ENCODE results near the gene BMERB1.
"Not testable (repeated sequence)": the region's sequence is repeated elsewhere in the genome, so short reads cannot be mapped to it uniquely, and the experiment has no call there.

BMERB1 gene

DNA sequence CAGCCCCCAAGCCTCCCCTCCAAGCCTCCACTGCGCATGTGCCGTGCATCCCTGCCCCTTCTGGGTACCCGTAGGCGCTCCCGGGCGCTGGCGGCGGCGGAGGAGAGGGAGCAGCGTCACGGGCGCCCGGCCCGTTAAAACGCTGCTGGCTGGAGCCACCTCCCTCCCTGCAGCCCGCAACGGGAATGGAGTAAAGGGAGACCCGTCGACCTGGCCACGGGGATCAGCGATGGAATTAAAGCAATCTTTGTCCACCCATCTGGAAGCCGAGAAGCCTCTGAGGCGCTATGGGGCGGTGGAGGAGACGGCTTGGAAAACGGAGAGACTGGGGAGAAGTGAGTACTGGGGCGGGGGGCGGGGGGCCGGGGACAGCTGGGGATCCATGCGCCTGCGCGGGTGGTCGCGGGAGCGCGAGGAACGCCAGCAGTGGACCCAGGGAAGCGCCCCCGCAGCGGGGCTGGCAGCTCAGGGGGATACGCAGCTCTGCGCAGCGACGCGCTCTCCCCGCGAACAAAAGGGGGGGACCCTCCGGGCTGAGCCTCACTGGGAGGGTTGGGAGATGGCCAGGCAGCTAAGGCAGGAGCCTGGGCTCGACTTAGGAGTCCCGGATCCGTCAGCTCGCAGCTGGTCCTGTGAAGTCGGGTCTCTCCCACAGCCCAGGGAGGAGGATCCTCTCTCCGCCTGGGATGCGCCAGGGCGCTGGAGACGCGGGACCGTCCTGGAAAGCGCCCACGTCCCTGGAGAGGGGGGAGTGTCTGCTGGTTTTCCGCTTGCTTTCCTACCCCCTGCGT, at the start of gene BMERB1:
Gene BMERB1, plus strand, starts transcription at position 164 of the 791 bp plus-strand sequence. Its CDS starts 66 bp downstream, at position 230.
- DNase-seq (ENCODE audit: low spot score), result peak; percentile 38

DNA sequence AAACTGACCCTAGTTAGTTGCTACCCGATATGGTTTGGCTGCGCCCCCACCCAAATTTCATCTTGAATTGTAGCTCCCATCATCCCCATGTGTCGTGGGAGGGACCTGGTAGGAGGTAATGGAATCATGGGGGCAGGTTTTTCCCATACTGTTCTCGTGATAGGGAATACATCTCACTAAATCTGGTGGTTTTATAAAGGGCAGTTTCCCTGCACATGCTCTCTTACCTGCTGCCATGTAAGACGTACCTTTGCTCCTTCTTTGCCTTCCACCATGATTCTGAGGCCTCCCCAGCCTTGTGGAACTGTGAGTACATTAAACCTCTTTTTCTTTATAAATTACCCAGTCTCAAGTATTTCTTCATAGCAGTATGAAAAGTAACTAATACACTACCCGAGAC, 46.3 kb upstream of the BMERB1 start:
- not testable (repeated sequence) for DNase-seq (ENCODE audit: low spot score)

DNA sequence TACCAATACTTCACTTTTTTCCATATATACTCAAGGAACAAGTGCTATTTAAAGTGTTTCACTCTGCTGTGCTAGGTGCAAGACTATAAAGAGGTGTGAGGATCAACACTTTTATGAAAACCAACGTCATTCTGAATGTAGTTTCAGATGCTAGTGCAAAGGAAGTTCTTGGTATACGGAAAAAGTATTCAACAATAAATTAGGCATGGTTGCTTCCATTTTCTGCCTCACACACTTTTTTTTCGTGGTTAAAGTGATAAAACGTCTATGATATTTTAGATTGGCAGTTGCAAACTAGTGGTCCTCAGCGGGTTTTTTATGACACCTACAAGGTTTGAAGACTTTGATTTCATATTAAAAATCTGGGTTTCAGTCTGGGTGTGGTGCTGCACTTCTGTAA, 44.5 kb upstream of the BMERB1 start:
- DNase-seq (ENCODE audit: low spot score), result not testable (repeated sequence)

DNA sequence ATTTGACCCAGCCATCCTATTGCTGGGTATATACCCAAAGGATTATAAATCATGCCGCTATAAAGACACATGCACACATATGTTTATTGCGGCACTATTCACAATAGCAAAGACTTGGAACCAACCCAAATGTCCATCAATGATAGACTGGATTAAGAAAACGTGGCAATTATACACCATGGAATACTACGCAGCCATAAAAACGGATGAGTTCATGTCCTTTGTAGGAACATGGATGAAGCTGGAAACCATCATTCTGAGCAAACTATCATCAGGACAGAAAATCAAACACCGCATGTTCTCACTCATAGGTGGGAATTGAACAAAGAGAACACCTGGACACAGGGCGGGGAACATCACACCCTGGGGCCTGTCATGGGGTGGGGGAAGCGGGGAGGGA, 41.4 kb upstream of the BMERB1 start:
- DNase-seq (ENCODE audit: low spot score), result not testable (repeated sequence)

DNA sequence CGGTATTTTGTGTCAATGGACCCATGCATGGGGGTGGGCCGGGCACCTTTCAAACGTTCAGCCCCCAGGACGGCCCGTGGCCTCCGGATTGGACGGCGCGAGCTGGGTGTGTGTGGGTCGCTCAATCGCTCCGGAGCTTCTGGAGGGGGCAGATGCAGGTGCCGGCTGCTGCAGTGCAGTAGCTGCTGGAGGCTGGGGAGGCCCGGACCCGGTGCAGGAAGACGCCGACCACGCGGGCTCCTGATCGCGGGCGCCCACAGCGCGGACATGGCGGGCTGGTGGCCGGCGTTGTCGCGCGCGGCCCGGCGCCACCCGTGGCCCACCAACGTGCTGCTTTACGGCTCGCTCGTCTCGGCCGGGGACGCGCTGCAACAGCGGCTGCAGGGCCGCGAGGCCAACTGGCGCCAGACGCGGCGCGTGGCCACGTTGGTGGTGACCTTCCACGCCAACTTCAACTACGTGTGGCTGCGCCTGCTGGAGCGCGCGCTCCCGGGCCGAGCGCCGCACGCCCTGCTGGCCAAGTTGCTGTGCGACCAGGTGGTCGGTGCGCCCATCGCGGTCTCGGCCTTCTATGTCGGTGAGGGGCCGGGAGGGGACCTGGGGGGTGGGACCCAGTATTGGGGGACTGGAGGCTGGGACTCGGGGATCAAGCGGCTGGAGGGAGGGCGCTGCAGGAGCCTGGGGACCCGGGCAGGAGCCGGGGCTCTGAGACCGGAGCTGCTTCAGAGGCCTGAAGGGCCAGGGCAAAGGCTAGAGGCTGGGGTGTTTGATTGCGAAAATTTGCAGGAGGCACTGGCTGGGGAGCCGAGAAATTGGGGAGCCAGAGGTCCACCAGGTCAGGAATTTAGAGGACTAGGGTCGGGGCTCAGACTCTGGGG, 38.5 kb upstream of the BMERB1 start, which contains the start of gene MPV17L:
Gene MPV17L, plus strand, starts transcription at position 124 of the 878 bp plus-strand sequence. Its CDS starts 144 bp downstream, at position 268.
- DNase-seq (ENCODE audit: low spot score), result not testable (repeated sequence)

DNA sequence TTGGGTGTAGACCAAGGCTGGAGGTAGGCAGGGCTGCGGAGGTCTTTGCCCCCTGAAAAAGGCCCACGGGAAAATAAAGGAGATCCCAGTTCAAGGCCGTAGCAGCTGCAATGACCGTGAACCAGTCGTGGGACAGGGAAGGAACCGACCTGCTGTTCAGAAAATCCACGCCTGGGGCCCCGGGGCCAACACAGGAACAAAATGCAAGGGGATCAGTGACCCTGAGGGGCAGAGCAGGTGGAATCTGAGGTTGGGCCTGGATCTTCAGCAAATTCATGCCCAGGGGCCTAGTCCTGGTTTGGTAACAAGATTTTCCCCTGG, 37.9 kb upstream of the BMERB1 start:
- DNase-seq (ENCODE audit: low spot score), result not testable (repeated sequence)

DNA sequence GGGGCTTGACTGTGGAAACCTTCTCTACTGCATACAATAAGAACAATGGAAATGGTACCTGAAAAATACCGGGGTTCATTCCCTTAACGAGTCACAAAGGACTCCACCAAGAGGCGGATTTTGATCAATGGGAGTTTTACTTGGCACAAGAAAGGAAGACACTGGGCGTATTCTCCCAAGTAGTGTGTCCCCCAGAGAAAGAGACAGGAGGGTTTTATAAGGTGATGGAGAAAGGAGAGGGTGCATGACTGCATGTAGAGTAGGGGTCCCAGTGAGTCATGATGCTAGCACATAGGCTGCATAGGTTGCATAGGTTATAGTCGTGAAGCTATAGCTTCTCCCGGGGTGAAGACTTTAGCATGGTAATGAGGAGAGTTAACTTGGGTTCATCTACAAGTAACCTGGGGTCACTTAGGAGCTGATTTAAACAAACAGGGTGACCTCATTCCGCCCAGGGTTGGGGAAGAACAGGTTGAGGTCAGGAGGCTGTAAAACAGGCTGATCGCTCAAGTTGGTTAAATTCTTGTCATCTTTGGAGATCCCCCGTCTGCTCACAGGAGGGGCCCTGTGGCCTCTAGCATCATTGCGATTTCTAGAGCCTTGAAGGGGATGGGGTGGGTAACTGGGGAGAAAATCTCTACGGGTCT, 37.3 kb upstream of the BMERB1 start:
- no peak for DNase-seq (ENCODE audit: low spot score)

DNA sequence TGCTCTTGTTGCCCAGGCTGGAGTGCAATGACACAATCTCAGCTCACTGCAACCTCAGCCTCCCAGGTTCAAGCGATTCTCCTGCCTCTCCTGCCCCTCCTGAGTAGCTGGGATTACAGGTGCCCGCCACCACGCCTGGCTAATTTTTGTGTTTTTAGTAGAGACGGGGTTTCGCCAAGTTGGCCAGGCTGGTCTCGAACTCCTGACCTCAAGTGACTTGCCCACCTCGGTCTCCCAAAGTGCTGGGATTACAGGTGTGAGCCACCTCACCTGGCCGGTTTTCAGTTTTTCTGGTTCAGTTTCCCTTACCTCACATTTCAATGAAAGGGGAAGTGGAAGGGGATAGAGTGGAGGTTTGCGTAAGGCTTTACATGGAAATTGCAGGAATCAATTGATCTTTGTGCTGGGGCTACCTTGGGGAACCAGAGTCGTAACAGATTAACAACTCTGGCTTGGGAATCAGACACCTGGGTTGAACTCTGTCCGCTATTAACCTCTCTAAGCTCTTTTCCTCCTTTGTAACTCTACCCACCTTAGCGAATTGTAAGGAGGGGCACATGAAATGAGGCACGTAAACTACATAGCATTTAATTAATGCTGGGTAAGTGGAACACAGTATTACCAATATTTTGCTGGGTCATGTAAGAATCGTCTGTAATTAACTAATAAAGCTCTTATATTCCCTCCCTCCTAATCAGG, 35.6 kb upstream of the BMERB1 start:
- no peak for DNase-seq (ENCODE audit: low spot score)

DNA sequence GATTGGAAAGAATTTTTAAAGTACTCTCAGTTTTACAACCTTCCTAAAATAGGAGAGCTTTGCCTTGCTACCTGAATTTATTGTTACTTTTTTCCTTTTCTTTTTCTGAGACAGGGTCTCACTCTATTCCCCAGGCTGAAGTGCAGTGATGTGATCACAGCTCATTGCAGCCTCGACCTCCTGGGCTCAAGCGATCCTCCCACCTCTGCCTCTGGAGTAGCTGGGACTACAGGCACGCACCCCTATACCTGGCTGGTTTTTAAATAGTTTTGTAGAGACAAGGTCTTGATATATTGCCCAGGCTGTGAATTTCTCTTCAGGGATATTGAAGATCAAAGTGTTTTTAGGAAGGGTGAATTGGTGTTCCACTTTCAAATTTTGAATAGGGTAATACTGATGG, 35.1 kb upstream of the BMERB1 start:
- DNase-seq (ENCODE audit: low spot score), result no peak

DNA sequence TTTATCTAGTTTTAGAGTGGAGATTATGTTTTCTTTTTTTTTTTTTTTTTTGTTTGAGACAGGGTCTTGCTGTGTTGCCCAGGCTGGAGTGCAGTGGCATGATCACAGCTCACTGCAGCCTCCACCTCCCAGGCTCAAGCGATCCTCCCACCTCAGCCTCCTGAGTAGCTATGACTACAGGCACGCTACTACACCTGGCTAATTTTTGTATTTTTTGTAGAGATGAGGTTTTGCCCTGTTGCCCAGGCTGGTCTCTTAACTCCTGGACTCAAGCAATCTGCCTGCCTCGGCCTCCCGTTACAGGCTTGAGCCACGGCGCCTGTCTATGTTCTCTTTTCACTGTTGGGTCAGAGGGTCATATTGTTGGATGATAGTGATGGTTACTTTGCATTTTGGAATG, 34.1 kb upstream of the BMERB1 start:
- DNase-seq (ENCODE audit: low spot score), result not testable (repeated sequence)

DNA sequence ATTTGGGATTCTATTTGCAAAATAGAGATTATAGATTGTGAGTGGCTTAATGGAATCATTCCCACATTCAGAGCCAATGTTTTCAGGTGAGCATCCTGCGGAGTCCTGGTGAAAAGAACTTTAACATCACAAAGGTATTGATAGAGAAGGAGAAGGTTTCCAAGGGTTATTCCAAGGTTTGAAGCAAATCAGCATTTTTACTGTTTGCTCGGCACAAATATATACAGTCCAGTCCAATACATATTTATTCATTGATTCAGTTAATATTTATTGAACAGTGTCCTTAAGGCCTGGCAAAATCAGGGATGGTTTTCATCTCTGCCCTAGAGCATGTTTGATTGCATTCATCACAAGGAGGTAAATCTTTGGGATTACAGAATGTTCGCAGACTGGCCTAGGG, 32.4 kb upstream of the BMERB1 start:
- DNase-seq (ENCODE audit: low spot score), result no peak

DNA sequence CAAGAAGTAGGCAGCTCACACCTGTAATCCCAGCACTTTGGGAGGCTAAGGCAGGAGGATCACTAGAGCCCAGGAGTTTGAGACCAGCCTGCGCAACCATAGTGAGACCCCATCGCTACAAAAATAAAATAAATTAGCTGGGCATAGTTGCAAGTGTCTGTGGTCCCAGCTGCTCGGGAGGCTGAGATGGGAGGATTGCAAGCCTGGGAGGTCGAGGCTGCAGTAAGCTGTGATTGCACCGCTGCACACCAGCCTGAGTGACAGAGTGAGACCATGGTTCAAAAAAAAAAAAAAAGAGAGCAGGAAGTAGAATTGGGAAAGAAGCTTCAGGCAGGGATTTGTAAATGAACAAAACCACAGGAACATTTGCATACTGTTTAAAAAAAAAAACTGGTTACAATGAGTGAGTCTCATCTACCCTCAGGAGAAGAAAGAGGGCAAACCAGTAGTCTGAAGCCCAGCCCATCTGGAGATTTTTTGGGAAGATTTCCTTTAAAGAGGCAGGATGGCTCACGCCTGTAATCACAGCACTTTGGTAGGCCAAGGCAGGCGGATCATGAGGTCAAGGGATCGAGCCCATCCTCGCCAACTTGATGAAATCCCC, 30.9 kb upstream of the BMERB1 start:
- no peak for DNase-seq (ENCODE audit: low spot score)

DNA sequence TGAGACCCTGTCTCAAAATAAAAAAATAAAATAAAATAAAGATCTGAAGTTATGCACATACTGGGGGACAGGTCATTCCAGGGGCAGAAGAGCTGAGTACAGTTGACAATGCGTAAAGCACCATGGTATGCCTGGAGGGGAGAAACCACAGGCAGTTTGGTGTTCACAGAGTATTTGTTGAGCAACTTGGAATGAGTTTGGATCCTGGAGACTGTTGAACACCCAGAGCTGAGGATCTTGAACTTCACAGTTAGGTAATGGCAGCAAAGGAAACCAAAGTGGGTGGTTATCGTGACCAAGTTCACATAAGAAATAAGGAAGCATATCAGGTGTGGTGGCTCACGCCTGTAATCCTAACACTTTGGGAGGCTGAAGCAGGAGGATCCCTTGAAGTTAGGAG, 30.3 kb upstream of the BMERB1 start:
- DNase-seq (ENCODE audit: low spot score), result not testable (repeated sequence)

DNA sequence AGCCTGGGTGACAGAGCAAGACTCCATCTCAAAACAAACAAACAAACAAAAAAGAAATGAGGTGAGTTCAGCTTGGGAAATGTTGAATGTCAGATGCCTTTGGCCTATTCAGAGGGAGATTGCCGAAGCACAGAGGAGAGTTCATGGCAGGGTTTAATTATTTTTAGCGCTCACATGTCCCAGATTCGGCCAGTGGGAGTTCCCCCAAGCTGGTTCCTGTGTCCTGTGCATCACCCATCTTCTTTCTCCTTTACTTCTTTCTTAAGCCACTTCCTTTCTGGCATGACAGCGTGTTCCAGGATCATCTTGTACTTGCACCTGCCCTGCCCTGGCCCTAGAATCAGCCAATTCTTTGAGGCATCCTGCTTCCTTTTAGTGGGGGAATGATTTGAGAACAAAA, 29.6 kb upstream of the BMERB1 start:
- DNase-seq (ENCODE audit: low spot score), result no peak

DNA sequence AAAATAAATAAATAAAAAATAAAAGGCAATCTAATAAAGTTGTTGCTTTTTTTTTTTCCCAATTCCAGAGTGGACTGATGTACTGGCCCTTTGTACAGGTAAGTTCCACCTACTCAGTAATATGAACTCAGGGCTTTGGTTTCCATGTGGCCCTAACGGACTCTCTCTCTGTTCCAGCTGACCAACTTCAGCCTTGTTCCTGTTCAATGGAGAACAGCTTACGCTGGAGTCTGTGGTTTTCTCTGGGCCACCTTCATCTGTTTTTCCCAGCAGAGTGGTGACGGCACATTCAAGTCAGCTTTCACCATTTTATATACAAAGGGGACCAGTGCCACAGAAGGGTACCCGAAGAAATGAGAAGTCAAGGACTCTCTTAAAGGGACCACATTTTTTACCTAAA, 26.6 kb upstream of the BMERB1 start:
- not testable (repeated sequence) for DNase-seq (ENCODE audit: low spot score)

DNA sequence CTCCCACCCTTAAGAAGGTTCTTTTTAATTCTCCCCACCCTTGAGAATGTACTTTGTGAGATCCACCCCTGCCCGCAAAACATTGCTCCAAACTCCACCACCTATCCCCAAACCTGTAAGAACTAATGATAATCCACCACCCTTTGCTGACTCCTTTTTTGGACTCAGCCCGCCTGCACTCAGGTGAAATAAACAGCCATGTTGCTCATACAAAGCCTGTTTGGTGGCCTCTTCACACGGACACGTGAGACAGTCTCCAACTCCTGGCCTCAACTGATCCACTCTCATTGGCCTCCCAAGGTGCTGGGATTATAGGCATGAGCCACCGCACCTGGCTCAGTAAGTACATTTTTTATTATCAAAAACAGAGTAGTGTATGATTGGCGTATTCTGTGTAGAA, 24.9 kb upstream of the BMERB1 start:
- not testable (repeated sequence) for DNase-seq (ENCODE audit: low spot score)

DNA sequence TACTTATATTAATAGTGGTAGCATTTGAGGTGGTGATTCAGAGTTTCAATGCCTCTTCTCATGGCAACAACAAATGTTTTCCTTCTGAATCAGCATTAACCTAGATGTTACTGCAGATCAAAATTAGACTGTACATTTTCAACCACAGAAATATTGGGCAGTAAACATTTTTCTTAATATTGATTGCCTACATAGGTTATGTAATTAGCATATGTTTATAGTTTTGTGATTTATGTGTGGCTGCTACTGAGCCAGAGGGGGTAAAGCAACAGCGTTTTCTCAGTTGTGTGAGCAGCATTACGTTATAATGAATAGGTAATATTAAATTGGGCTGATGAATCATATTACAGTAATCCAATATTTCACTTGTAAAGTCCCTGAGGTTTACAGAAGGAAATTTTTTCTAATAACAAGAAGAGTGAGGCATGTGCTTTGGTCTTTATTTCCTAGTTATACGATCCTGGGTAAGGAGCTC, 18.8 kb upstream of the BMERB1 start:
- DNase-seq (ENCODE audit: low spot score), result no peak

DNA sequence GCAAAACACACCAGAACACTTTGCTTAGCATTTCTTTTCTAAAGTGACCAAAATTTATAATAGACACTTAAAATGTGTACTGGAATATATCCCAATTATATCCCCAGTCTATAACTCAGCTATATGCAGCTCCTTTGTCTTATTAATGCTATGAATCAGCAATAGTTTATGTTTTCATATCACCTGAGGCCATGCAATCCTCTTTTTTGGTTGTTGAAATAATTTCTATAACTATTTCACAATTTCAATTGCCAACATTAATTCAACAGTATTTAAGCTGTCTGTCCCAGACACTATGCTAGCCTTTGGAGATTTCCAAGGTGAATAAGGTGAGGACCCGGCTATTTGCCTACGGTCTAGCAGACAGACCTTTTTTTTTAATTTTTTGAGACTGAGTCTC, 17.2 kb upstream of the BMERB1 start:
- DNase-seq (ENCODE audit: low spot score), result no peak

DNA sequence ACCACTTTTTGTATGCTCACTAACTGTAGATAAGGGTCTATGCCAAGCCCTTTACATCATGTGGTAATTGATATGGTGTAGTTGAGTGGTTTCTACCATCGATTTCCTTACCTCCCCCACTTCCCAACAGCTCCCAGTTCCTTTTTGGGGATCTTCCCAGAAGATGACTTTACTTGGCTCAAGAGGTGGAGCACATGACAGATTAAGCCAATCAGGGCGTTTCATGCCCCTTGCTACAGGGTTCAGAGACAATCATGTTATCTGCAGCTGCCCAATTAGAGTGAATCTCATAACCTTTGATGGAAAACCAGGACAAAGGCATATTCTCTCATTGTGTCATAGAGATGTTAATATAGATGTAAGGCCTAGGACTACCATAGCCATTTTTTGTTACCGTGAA, 16.2 kb upstream of the BMERB1 start:
- no peak for DNase-seq (ENCODE audit: low spot score)

DNA sequence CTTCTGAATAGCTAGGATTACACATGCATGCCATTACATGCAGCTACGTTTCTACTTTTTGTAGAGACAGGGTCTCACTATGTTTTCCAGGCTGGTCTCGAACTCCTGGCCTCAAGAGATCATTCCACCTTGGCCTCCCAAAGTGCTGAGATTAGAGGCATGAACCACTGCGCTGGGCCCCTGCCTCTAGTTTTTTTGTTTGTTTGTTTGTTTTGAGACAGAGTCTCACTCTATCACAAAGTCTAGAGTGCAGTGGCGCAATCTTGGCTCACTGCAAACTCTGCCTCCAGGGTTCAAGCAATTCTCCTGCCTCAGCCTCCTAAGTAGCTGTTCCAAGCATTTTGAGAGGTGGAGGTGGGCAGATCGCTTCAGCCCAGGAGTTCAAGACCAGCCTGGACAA, 12.7 kb upstream of the BMERB1 start:
- DNase-seq (ENCODE audit: low spot score), result not testable (repeated sequence)

DNA sequence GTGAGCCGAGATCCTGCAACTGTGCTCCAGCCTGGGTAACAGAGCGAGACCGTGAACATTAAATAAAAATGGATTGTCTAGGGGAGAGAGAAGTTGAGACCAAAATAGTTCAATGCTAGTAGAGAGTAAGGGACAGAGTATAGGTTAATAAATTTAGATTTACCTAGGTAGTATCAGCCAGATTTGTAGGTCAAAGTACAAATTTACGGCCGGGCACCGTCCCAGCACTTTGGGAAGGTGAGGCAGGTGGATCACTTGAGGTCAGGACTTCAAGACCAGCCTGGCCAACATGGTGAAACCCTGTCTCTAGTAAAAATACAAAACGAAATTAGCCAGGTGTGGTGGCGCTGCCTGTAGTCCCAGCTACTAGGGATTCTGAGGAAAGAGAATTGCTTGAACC, 12.2 kb upstream of the BMERB1 start:
- no peak for DNase-seq (ENCODE audit: low spot score)
